ENCODE results near the gene PFDN2. TPM values are rescaled to one million over a fixed set of nuclear protein-coding genes. Genes with fewer than 3 reads are reported as not detected.

Gene PFDN2
- total and polyA plus RNA-seq, 2 of the 8 experiments (the other 6 are each of a cell fraction or from before 2014, with no cell fraction given) = 66.2 to 71.2 TPM

- no peak for TF ChIP-seq ZNF274 (IDR thresholded peaks at IDR 0.05; ENCODE audit: borderline replicate concordance, extremely low read depth, low read length)
- no peak for TF ChIP-seq E2F6 (IDR thresholded peaks at IDR 0.05)
- TF ChIP-seq SP4 (IDR thresholded peaks at IDR 0.05; ENCODE audit: low read length) = no peak; the same call in 1 of the 2 replicates
- TF ChIP-seq CREB1 (IDR thresholded peaks at IDR 0.05) = 0 out of 2 replicates have a peak, but pooled peaks have one; percentile 33
- no peak for TF ChIP-seq HDAC6 (IDR thresholded peaks at IDR 0.05; ENCODE audit: low read depth, low read length)
- TF ChIP-seq ATF3 (IDR thresholded peaks at IDR 0.05; ENCODE audit: insufficient read depth, low read depth, low read length) = no peak
- TF ChIP-seq NRF1 (IDR thresholded peaks at IDR 0.05; ENCODE audit: low read depth, low read length) = no peak
- no peak for TF ChIP-seq SUZ12 (IDR thresholded peaks at IDR 0.05; ENCODE audit: low read length)
- TF ChIP-seq TCF12 (IDR thresholded peaks at IDR 0.05; ENCODE audit: low read depth, low read length) = 0 out of 2 replicates have a peak, but pooled peaks have one; percentile 12
- no peak for TF ChIP-seq BACH1 (IDR thresholded peaks at IDR 0.05; ENCODE audit: low read length)
- TF ChIP-seq MAFK (IDR thresholded peaks at IDR 0.05; ENCODE audit: low read depth, low read length) = no peak
- TF ChIP-seq TAF1 (IDR thresholded peaks at IDR 0.05; ENCODE audit: low read depth, low read length) = peak; percentile 76
- TF ChIP-seq NANOG (IDR thresholded peaks at IDR 0.05; ENCODE audit: insufficient read depth, low read depth, low read length, poor library complexity, severe bottlenecking) = peak; percentile 25
- no peak for TF ChIP-seq CHD1 (IDR thresholded peaks at IDR 0.05; ENCODE audit: low read depth, low read length)
- TF ChIP-seq HDAC2 (IDR thresholded peaks at IDR 0.05; ENCODE audit: borderline replicate concordance in 1 of 2, low read depth in 2 of 2, low read length in 2 of 2) = peak in 1 of 2 experiments; percentile 25; a peak in 1 of 4 replicates
- TF ChIP-seq SRF (IDR thresholded peaks at IDR 0.05; ENCODE audit: low read depth, low read length) = 0 out of 2 replicates have a peak, but pooled peaks have one; percentile 19
- TF ChIP-seq KDM4A (IDR thresholded peaks at IDR 0.05; ENCODE audit: low read depth, low read length, severe bottlenecking) = peak; percentile 39
- no peak for TF ChIP-seq BRCA1 (IDR thresholded peaks at IDR 0.05; ENCODE audit: low read depth, low read length)
- TF ChIP-seq RNF2 (IDR thresholded peaks at IDR 0.05; ENCODE audit: borderline replicate concordance, low read depth, low read length, missing control alignments, poor library complexity, severe bottlenecking) = no peak
- TF ChIP-seq SAP30 (IDR thresholded peaks at IDR 0.05; ENCODE audit: insufficient read depth, insufficient replicate concordance, low read length) = no peak
- TF ChIP-seq TEAD4 (IDR thresholded peaks at IDR 0.05; ENCODE audit: low read depth, low read length) = peak; percentile 72
- no peak; the same call in 1 of the 2 replicates for TF ChIP-seq RBBP5 (IDR thresholded peaks at IDR 0.05; ENCODE audit: borderline replicate concordance, low read depth, low read length)
- no peak for TF ChIP-seq SP2 (IDR thresholded peaks at IDR 0.05; ENCODE audit: low read length)
Observed at GRCh38 chr1:161132410-161133219, 14.8 kb upstream of the PFDN2 start, which contains the start of gene DEDD (continued).

Measured in H1 (cell line).